Loucy (cell line): ENCODE results near the gene LPP.

Experiments
- H2AFZ ChIP-seq: fragments of 200-600 bp; sonication (generic); 2 replicates; pipeline ENCODE4 v1.6.0; 2016; ENCODE audit warnings: antibody characterized with exemption, mild to moderate bottlenecking, low read length, moderate library complexity
- H3F3A ChIP-seq: fragments of 200-600 bp; 2 replicates; pipeline ENCODE4 v1.6.0; 2016; ENCODE audit warnings: antibody characterized with exemption, low read depth, mild to moderate bottlenecking
- H3K27me3 ChIP-seq: fragments of 200-600 bp; sonication (generic); 2 replicates; pipeline ENCODE4 v1.6.1; 2014; ENCODE audit warnings: low read length, mild to moderate bottlenecking; ENCODE audit not compliant: insufficient read depth, poor library complexity, severe bottlenecking
- H3K36me3 ChIP-seq: fragments of 200-600 bp; sonication (generic); 2 replicates; pipeline ENCODE4 v1.6.1; 2016; ENCODE audit warnings: low read length; ENCODE audit not compliant: insufficient read depth
- H3K4me1 ChIP-seq: fragments of 200-600 bp; sonication (generic); 2 replicates; pipeline ENCODE4 v1.5.1; 2014; ENCODE audit warnings: low read length, mild to moderate bottlenecking; ENCODE audit not compliant: insufficient read depth, poor library complexity, severe bottlenecking
- H3K4me2 ChIP-seq: fragments of 200-600 bp; sonication (generic); 2 replicates; pipeline ENCODE4 v1.6.0; 2014; ENCODE audit warnings: antibody characterized with exemption, low read length, low read depth, mild to moderate bottlenecking; ENCODE audit not compliant: poor library complexity, severe bottlenecking
- H3K4me3 ChIP-seq: fragments of 200-600 bp; sonication (generic); 2 replicates; pipeline ENCODE4 v1.5.1; 2014; ENCODE audit warnings: low read length, mild to moderate bottlenecking, mixed read lengths; ENCODE audit not compliant: poor library complexity, severe bottlenecking
- H3K79me2 ChIP-seq: fragments of 200-600 bp; sonication (generic); 2 replicates; pipeline ENCODE4 v1.6.1; 2014; ENCODE audit warnings: low read length; ENCODE audit not compliant: insufficient read depth
- H3K9ac ChIP-seq: fragments of 200-600 bp; sonication (generic); 2 replicates; pipeline ENCODE4 v1.6.0; 2014; ENCODE audit warnings: mild to moderate bottlenecking, low read depth, low read length, moderate library complexity; ENCODE audit not compliant: poor library complexity, severe bottlenecking
- H3K9me2 ChIP-seq: fragments of 200-600 bp; sonication (generic); replicated peaks from 2 replicates; pipeline ENCODE4 v1.6.1; 2016; ENCODE audit warnings: low read depth, low read length, mixed read lengths
- H3K9me3 ChIP-seq: fragments of 200-600 bp; sonication (generic); 2 replicates; pipeline ENCODE4 v1.6.1; 2014; ENCODE audit warnings: mild to moderate bottlenecking, antibody characterized with exemption, low read length, low read depth; ENCODE audit not compliant: insufficient read depth
- H4K20me1 ChIP-seq: fragments of 200-600 bp; sonication (generic); 2 replicates; pipeline ENCODE4 v1.6.0; 2014; ENCODE audit warnings: antibody characterized with exemption, low read length, mild to moderate bottlenecking; ENCODE audit not compliant: insufficient read depth, poor library complexity, severe bottlenecking
- EZH2phosphoT487 ChIP-seq: fragments of 200-600 bp; IDR thresholded peaks from 2 replicates; pipeline ENCODE4 v1.6.1; 2018; ENCODE audit warnings: antibody characterized with exemption, mild to moderate bottlenecking, moderate library complexity, borderline replicate concordance
- TF ChIP-seq, protein P1 (sequence below): fragments of 200-600 bp; sonication (generic); conservative IDR thresholded peaks from 2 replicates; pipeline ENCODE4 v1.5.1; 2014; ENCODE audit warnings: mild to moderate bottlenecking, antibody characterized with exemption, low read length

Gene LPP

DNA sequence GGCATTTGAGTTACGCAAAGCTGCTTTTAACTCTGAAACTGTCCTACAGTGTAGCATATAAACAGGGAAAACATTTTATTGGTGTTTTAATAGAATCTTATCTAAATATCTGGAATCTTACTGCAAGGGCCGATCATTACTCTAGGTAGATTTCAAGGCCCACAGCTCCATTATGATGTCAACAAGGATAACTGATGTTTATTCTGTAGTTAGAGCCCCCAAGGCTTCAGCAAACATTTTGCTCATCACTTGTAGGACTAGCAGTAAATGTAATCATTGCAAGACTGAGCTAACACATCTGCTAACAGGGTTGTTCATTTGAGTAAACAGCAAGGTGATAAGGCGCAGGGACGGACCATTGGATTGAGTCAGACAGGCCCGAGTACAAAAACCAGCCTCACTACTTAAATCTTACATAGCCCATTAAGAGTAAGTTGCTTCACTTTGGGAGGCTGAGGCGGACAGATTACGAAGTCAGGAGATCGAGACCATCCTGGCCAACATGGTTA is 685.3 kb downstream of the LPP start:
- Histone ChIP-seq H3K9me3 (no peaks in the 10 kb centered on the region), H3K9ac (no peak overlapping the region), H3K27me3 (no peaks in the 10 kb centered on the region), H3K4me1 (peaks cover 4% of the 10 kb centered on the region), H3K36me3 (no peaks in the 10 kb centered on the region), H3F3A (no peaks in the 10 kb centered on the region), H3K4me2 (no peak overlapping the region), H2AFZ (no peak overlapping the region), H3K9me2 (no peaks in the 10 kb centered on the region), H3K4me3 (no peak overlapping the region), H3K79me2 (no peaks in the 10 kb centered on the region), H4K20me1 (no peaks in the 10 kb centered on the region)
- TF ChIP-seq, protein P1, sequence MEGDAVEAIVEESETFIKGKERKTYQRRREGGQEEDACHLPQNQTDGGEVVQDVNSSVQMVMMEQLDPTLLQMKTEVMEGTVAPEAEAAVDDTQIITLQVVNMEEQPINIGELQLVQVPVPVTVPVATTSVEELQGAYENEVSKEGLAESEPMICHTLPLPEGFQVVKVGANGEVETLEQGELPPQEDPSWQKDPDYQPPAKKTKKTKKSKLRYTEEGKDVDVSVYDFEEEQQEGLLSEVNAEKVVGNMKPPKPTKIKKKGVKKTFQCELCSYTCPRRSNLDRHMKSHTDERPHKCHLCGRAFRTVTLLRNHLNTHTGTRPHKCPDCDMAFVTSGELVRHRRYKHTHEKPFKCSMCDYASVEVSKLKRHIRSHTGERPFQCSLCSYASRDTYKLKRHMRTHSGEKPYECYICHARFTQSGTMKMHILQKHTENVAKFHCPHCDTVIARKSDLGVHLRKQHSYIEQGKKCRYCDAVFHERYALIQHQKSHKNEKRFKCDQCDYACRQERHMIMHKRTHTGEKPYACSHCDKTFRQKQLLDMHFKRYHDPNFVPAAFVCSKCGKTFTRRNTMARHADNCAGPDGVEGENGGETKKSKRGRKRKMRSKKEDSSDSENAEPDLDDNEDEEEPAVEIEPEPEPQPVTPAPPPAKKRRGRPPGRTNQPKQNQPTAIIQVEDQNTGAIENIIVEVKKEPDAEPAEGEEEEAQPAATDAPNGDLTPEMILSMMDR, result no peak
- no peak for TF ChIP-seq EZH2phosphoT487

DNA sequence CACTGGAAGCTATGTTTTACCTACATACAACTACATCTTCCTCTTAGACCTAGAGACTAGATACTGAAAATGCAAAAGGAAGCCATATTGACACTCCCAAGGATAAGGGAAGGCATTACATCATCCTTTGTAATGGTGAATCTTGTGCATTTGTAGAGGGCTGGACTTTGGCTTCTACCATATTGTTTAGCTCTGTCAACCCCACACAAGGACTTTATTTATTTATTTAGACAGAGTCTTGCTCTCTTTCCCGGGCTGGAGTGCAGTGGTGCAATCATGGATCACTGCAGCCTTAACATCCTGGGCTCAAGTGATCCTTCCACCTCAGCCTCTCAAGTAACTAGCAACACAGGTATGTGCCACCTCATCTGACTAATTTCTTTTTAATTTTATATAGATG is 686.3 kb downstream of the LPP start:
- H3K79me2 ChIP-seq, result no peaks in the 10 kb centered on the region
- no peaks in the 10 kb centered on the region for H3K4me1 ChIP-seq
- H3K36me3 ChIP-seq, result no peaks in the 10 kb centered on the region
- no peaks in the 10 kb centered on the region for H3K9me2 ChIP-seq
- no peaks in the 10 kb centered on the region for H3K27me3 ChIP-seq
- H4K20me1 ChIP-seq, result no peaks in the 10 kb centered on the region
- TF ChIP-seq EZH2phosphoT487, result no peak
- TF ChIP-seq, protein P1, result no peak
- no peak overlapping the region for H3K4me3 ChIP-seq
- H3K9me3 ChIP-seq, result no peaks in the 10 kb centered on the region
- H2AFZ ChIP-seq, result no peak overlapping the region
- H3F3A ChIP-seq, result no peaks in the 10 kb centered on the region
- H3K9ac ChIP-seq, result no peak overlapping the region
- H3K4me2 ChIP-seq, result no peak overlapping the region

DNA sequence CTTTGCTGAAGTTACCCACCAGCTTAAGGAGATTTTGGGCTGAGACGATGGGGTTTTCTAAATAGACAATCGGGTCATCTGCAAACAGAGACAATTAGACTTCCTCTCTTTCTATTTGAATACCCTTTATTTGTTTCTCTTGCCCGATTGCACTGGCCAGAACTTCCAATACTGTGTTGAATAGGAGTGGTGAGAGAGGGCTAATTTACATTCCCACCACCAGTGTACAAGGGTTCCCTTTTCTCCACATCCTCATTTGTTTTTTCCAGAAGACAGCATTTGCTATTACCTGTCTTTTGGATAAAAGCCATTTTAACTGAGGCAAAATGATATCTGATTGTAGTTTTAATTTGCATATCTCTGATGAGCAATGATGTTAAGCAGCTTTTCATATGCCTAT is 687.9 kb downstream of the LPP start:
- TF ChIP-seq, protein P1, result no peak
- no peak for TF ChIP-seq EZH2phosphoT487

More for the DNA sequence above, 687.9 kb downstream of the LPP start:
- Histone ChIP-seq H3K27me3 (no peaks in the 10 kb centered on the region), H3K4me1 (no peaks in the 10 kb centered on the region), H3F3A (no peaks in the 10 kb centered on the region), H2AFZ (no peak overlapping the region), H3K9me3 (no peaks in the 10 kb centered on the region), H3K4me3 (no peak overlapping the region), H4K20me1 (no peaks in the 10 kb centered on the region), H3K36me3 (no peaks in the 10 kb centered on the region), H3K9me2 (no peaks in the 10 kb centered on the region), H3K79me2 (no peaks in the 10 kb centered on the region), H3K9ac (no peak overlapping the region), H3K4me2 (no peak overlapping the region)
